HepG2 (cell line): ENCODE measurements around the gene DSCAML1. TPM values are rescaled to one million over a fixed set of nuclear protein-coding genes. Genes with fewer than 3 reads are reported as not detected.

Experiments used
- ATAC-seq: fragments of 200-7000 bp; cut with Tn5 transposase; 3 replicates; pipeline ENCODE4 v1.9.1; 2020; ENCODE audit warnings: mild to moderate bottlenecking, moderate library complexity
- BruUV-seq: library from RNA; stranded (reverse); fragments of 400-500 nt; replicated peaks from 2 replicates; lab custom pipeline; 2021; lab: Mats Ljungman, UMichigan
- CTCF ChIA-PET: fragments of 300-600 bp; formaldehyde crosslinking; extraction: SDS; loops from one replicate; lab custom pipeline; 2021; ENCODE audit warnings: low total read pairs, inconsistent platforms, low intra/inter-chr PET ratio; lab: Yijun Ruan, JAX
- POLR2A ChIA-PET: fragments of 350-600 bp; sonication (Branson Sonifier 250); formaldehyde crosslinking; loops from one replicate; lab custom pipeline; 2020; ENCODE audit warnings: antibody characterized with exemption, inconsistent platforms; lab: Yijun Ruan, JAX
- DNase-seq: peaks from one replicate; pipeline ENCODE4 v3.0.0-alpha.2; 2015; ENCODE audit warnings: low spot score
- FAIRE-seq: peaks from 3 replicates; lab custom pipeline; 2011; peaks lifted over from hg19 to GRCh38; lab: Jason Lieb, UNC
- H2AFZ ChIP-seq: one replicate; pipeline ENCODE4 v1.6.1; 2011; ENCODE audit warnings: low read length, inconsistent platforms
- H3K27ac ChIP-seq: fragments of 300-600 bp; 3 replicates; pipeline ENCODE4 v1.8.0; 2011; ENCODE audit warnings: mixed run types, mild to moderate bottlenecking, mixed read lengths, low read length, inconsistent platforms; ENCODE audit not compliant: insufficient read depth; ENCODE audit errors: extremely low read length
- H3K27me3 ChIP-seq, 2 experiments: fragments of 200-600 bp in 1 of 2; 2 replicates in 1 of 2; 3 replicates in 1 of 2; pipeline versions ENCODE4 v1.6.0 to v1.8.0; 2011; ENCODE audit warnings: low read length in 2 of 2, mild to moderate bottlenecking in 2 of 2, moderate library complexity in 2 of 2, inconsistent platforms in 1 of 2; ENCODE audit not compliant: insufficient read depth in 2 of 2, control insufficient read depth in 1 of 2
- H3K36me3 ChIP-seq, 2 experiments: fragments of 200-600 bp in 1 of 2; replicated peaks in 1 of 2; 2 replicates in 1 of 2; 3 replicates in 1 of 2; pipeline versions ENCODE4 v1.5.1 to v1.8.0; 2011; ENCODE audit warnings: low read length in 2 of 2, inconsistent platforms in 1 of 2; ENCODE audit not compliant: insufficient read depth in 2 of 2, control insufficient read depth in 1 of 2
- H3K4me1 ChIP-seq: 2 replicates; pipeline ENCODE4 v1.5.1; 2012; ENCODE audit warnings: low read length, inconsistent platforms; ENCODE audit not compliant: insufficient read depth
- H3K4me2 ChIP-seq: 2 replicates; pipeline ENCODE4 v1.6.0; 2011; ENCODE audit warnings: low read depth, low read length, inconsistent platforms
- H3K4me3 ChIP-seq, 3 experiments: fragments of 200-600 bp in 1 of 3; sonication (generic), shearing (Covaris generic) in 1 of 3; replicated peaks in 1 of 3; 2 replicates each; pipeline ENCODE4 v1.5.1; 2011 to 2016; ENCODE audit warnings: low read length in 3 of 3, inconsistent platforms in 2 of 3, low read depth in 2 of 3, mild to moderate bottlenecking in 2 of 3, control low read depth in 1 of 3, mixed read lengths in 1 of 3; ENCODE audit not compliant: insufficient read depth in 1 of 3
- H3K79me2 ChIP-seq: one replicate; pipeline ENCODE4 v1.6.1; 2011; ENCODE audit warnings: low read length, inconsistent platforms; ENCODE audit not compliant: insufficient read depth
- H3K9ac ChIP-seq: 2 replicates; pipeline ENCODE4 v1.6.0; 2011; ENCODE audit warnings: mild to moderate bottlenecking, low read depth, low read length, inconsistent platforms; ENCODE audit not compliant: insufficient read depth
- H3K9me3 ChIP-seq: 2 replicates; pipeline ENCODE4 v1.5.1; 2012; ENCODE audit warnings: mild to moderate bottlenecking, low read length
- H4K20me1 ChIP-seq: 2 replicates; pipeline ENCODE4 v1.6.0; 2011; ENCODE audit warnings: inconsistent platforms, mild to moderate bottlenecking, low read length, moderate library complexity; ENCODE audit not compliant: insufficient read depth
- CHD4 ChIP-seq: fragments of 200-600 bp; sonication (generic); IDR thresholded peaks from 2 replicates; pipeline ENCODE4 v1.7.0; 2017; ENCODE audit warnings: mild to moderate bottlenecking, low read length, borderline replicate concordance
- FOSL2 ChIP-seq: sonication (generic); formaldehyde crosslinking; IDR thresholded peaks from 2 replicates; pipeline ENCODE4 v1.4.0; 2020; ENCODE audit warnings: missing genetic modification reagents
- GPN1 ChIP-seq: sonication (generic); formaldehyde crosslinking; IDR thresholded peaks from 2 replicates; pipeline ENCODE4 v1.5.1; 2020; ENCODE audit warnings: missing genetic modification reagents, borderline replicate concordance
- JUND ChIP-seq: sonication (generic); formaldehyde crosslinking; IDR thresholded peaks from 2 replicates; pipeline ENCODE4 v1.8.0; 2022; ENCODE audit warnings: mild to moderate bottlenecking, missing genetic modification reagents
- POLR2AphosphoS5 ChIP-seq: IDR thresholded peaks from 2 replicates; pipeline ENCODE4 v1.6.1; 2012; ENCODE audit warnings: low read depth, low read length
- RFX3 ChIP-seq: IDR thresholded peaks from 2 replicates; pipeline ENCODE4 v1.6.1; 2016; ENCODE audit warnings: missing biosample characterization, missing genetic modification reagents
- SP2 ChIP-seq: sonication (generic); formaldehyde crosslinking; IDR thresholded peaks from 2 replicates; pipeline ENCODE4 v1.5.1; 2020; ENCODE audit warnings: mild to moderate bottlenecking, missing genetic modification reagents
- TOPORS ChIP-seq: sonication (generic); formaldehyde crosslinking; IDR thresholded peaks from 2 replicates; pipeline ENCODE4 v1.8.0; 2023; ENCODE audit warnings: mild to moderate bottlenecking, missing genetic modification reagents
- ZFP82 ChIP-seq: sonication (generic); formaldehyde crosslinking; IDR thresholded peaks from 2 replicates; pipeline ENCODE4 v1.5.1; 2020; ENCODE audit warnings: mild to moderate bottlenecking, missing genetic modification reagents, borderline replicate concordance
- ZNF10 ChIP-seq: sonication (generic); formaldehyde crosslinking; IDR thresholded peaks from 2 replicates; pipeline ENCODE4 v1.4.0; 2020; ENCODE audit warnings: mild to moderate bottlenecking, low read depth, missing genetic modification reagents, borderline replicate concordance
- ZNF292 ChIP-seq: sonication (generic); formaldehyde crosslinking; IDR thresholded peaks from 2 replicates; pipeline ENCODE4 v1.8.1; 2022; ENCODE audit warnings: mild to moderate bottlenecking, low read depth, missing genetic modification reagents, borderline replicate concordance
- ZNF83 ChIP-seq: sonication (generic); formaldehyde crosslinking; IDR thresholded peaks from 2 replicates; pipeline ENCODE4 v1.4.0; 2020; ENCODE audit warnings: missing genetic modification reagents, mild to moderate bottlenecking, borderline replicate concordance
- WGBS: methylation state at CpG from one replicate; pipeline ENCODE4 v1.1.6; 2017; ENCODE audit warnings: low lambda C conversion rate; 5-methylcytosine and 5-hydroxymethylcytosine counted together
- in situ Hi-C: cut with HindIII; loops from 2 replicates; pipeline ENCODE4 v1.10.0; 2017; ENCODE audit warnings: low pct_unique_long_range_greater_than_20kb; ENCODE audit not compliant: extremely low pct_ligation_motif_present
- intact Hi-C: fragments of 100-400 bp; cut with micrococcal nuclease; formaldehyde crosslinking; loops from one replicate; pipeline ENCODE4 v1.10.0; 2022; ENCODE audit not compliant: unreplicated experiment
- polyA plus RNA-seq, 8 experiments: library from polyadenylated mRNA; depleted of rRNA in 3 of 8; stranded (reverse) in 7 of 8; unstranded in 1 of 8; fragments of >200 nt; fragmentation: Illumina TruSeq in 4 of 8; extraction: Trizol in 4 of 8; gene quantifications; 2 replicates each; pipeline versions ENCODE4 v1.2.1 to v1.2.3, GENCODE V29; 2011 to 2016; ENCODE audit warnings: low read depth in 4 of 8, missing spikeins in 1 of 8, mixed read lengths in 1 of 8; ENCODE audit not compliant: insufficient read depth in 1 of 8
- total RNA-seq, 5 experiments: library from RNA; depleted of rRNA; stranded (reverse); fragments of >200 nt; fragmentation: Illumina TruSeq; extraction: Trizol; gene quantifications; 2 replicates each; pipeline ENCODE4 v1.2.3, GENCODE V29; 2016; ENCODE audit warnings: low read depth in 1 of 5
- TF ChIP-seq, protein P1 (sequence below): sonication (generic); formaldehyde crosslinking; IDR thresholded peaks from 2 replicates; pipeline ENCODE4 v1.5.0; 2020; ENCODE audit warnings: missing genetic modification reagents, mild to moderate bottlenecking, borderline replicate concordance
- TF ChIP-seq, protein P2 (sequence below): IDR thresholded peaks from 2 replicates; pipeline ENCODE4 v1.6.1; 2016

The DSCAML1 gene
- total and polyA plus RNA-seq, 2 of the 13 experiments (the other 11 are each of a cell fraction or from before 2014, with no cell fraction given) = 0.29 to 0.40 TPM

DNA sequence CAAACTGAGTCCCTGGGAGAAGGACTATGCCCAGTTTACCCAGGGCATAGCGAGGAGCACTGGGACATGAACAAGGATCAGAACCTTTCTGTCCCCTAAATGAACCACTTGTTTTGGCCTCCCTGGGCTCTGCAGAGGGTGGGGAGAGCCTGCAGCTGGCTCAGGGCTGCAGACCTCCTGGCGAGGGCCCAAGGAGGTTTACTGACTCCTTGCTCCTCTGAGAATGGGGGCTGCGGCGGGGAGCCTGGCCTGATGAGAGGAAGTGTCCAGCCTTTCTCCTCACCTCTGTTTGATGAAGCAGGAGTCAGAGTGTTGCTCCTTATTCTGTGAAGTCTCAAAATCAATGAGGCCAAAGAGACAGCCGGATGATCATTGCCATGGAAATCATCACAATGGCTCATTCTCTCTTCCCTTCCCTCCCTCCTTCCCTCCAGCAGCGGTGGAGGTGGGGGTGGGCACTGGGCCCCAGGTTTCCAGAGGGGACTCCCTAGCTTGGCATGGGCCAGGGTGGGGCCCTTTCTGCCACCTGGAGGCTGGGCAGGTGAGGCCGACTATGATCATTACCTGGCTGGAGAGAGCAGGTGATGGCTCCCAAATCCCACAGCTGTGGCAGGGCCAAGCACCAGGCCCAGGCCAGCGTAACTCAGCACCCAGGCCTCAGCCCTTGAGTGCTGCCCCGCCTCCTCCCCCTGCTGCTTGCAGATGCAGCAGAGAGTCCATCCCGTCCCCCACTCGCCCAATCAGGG lies 299.6 kb downstream of the DSCAML1 start (continued):
- no peak for TF ChIP-seq ZNF83 (CRISPR knock-in tag)

- in situ Hi-C loops = no loop called here
- no peaks in the 10 kb centered on the region for H3K36me3 ChIP-seq
- ATAC-seq = no peak
- TF ChIP-seq POLR2AphosphoS5 = no peak
- intact Hi-C loops = no loop called here
- no peak overlapping the region for H3K4me2 ChIP-seq
- no peaks in the 10 kb centered on the region for H3K9me3 ChIP-seq
- H3K27ac ChIP-seq = no peak overlapping the region
- H3K9ac ChIP-seq = no peak overlapping the region
- H3K4me1 ChIP-seq = no peaks in the 10 kb centered on the region
- BruUV-seq = no TSS peak
- H3K79me2 ChIP-seq = no peaks in the 10 kb centered on the region
- ChIA-PET CTCF (no interaction called here), POLR2A (no interaction called here)
- no peak overlapping the region for H2AFZ ChIP-seq
- 36% methylated on average over 2 of the region's 6 CpGs for WGBS
- H4K20me1 ChIP-seq = no peaks in the 10 kb centered on the region
- peaks cover 4 to 10% of the 10 kb centered on the region in 2 experiments; a peak in 4 of 5 replicates for H3K27me3 ChIP-seq
- H3K4me3 ChIP-seq = no peak overlapping the region
- DNase-seq = no peak
- FAIRE-seq = no peak
These were observed 301.7 kb downstream of the DSCAML1 start for GRCh38 chr11:117495357-117495756.

DNA sequence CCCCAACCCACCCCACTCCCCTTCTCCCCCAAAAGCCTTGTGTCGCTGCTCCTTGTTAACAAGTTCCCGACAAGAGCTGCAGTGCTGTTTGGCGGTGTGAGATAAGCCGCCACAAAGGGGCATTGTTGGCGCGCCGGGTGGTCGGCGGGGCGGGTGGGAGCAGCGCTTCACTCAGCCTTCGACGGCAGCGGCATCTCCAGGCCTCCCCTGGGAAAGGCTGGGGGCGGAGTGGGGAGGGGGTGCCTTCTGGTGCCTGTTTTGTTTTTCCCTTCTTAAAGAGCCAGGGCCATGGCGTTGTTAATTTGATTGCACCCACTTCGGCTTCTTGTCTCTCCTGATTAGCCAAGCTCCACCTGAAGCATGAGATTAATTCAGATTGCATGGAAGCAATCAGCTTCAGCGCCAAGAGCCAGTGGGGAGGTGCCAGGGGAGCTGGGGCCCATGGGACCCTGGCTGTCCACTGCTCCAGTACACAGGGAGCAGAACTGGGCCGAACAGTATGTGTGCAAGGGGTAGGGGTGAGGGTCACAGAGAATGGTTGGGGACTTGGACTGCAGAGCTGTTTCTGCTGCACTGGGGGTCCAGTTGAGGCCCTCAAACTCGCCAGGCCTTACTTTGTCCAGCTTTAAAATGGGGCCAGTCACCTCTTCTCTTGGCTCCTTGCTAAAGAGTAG lies 304.3 kb downstream of the DSCAML1 start:
- Histone ChIP-seq H3K27ac (no peak overlapping the region), H3K4me2 (no peak overlapping the region), H3K36me3 (no peaks in the 10 kb centered on the region), H3K4me1 (no peaks in the 10 kb centered on the region), H3K4me3 (no peak overlapping the region), H3K27me3 (peaks cover 6 to 27% of the 10 kb centered on the region in 2 experiments; a peak in 4 of 5 replicates), H4K20me1 (no peaks in the 10 kb centered on the region), H2AFZ (no peak overlapping the region), H3K9me3 (no peaks in the 10 kb centered on the region), H3K9ac (no peak overlapping the region), H3K79me2 (no peaks in the 10 kb centered on the region)
- intact Hi-C loops = no loop called here
- ChIA-PET CTCF (no interaction called here), POLR2A (no interaction called here)
- FAIRE-seq (no peak), DNase-seq (no peak), ATAC-seq (no peak)
- no TSS peak for BruUV-seq
- 54% methylated on average over 17 of the region's 20 CpGs for WGBS
- in situ Hi-C loops = no loop called here
- no peak for TF ChIP-seq FOSL2 (CRISPR knock-in tag)
- TF ChIP-seq CHD4 = no peak
- TF ChIP-seq, protein P1, sequence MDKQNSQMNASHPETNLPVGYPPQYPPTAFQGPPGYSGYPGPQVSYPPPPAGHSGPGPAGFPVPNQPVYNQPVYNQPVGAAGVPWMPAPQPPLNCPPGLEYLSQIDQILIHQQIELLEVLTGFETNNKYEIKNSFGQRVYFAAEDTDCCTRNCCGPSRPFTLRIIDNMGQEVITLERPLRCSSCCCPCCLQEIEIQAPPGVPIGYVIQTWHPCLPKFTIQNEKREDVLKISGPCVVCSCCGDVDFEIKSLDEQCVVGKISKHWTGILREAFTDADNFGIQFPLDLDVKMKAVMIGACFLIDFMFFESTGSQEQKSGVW = no peak
- no peak for TF ChIP-seq RFX3 (CRISPR knock-in tag)
- no peak for TF ChIP-seq SP2 (CRISPR knock-in tag)
- no peak for TF ChIP-seq ZNF292 (CRISPR knock-in tag)
- no peak for TF ChIP-seq JUND (CRISPR knock-in tag)
- TF ChIP-seq, protein P2, sequence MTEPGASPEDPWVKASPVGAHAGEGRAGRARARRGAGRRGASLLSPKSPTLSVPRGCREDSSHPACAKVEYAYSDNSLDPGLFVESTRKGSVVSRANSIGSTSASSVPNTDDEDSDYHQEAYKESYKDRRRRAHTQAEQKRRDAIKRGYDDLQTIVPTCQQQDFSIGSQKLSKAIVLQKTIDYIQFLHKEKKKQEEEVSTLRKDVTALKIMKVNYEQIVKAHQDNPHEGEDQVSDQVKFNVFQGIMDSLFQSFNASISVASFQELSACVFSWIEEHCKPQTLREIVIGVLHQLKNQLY = no peak
- no peak for TF ChIP-seq ZFP82
- TF ChIP-seq GPN1 (CRISPR knock-in tag) = no peak
- TF ChIP-seq TOPORS = no peak
- TF ChIP-seq ZNF10 (CRISPR knock-in tag) = no peak
